ENCODE data around the gene FNBP1.

GRCh38 chr9:129891569-129891968 lies 151.4 kb downstream of the FNBP1 start:
- TF ChIP-seq TARDBP (IDR thresholded peaks at IDR 0.05) (no peak), ARNT (IDR thresholded peaks at IDR 0.05) (no peak), BHLHE40 (IDR thresholded peaks at IDR 0.05; ENCODE audit: borderline replicate concordance) (no peak), FOXM1 (IDR thresholded peaks at IDR 0.05; ENCODE audit: borderline replicate concordance) (no peak), SP1 (IDR thresholded peaks at IDR 0.05) (no peak), SUZ12 (IDR thresholded peaks at IDR 0.05) (no peak), PKNOX1 (IDR thresholded peaks at IDR 0.05) (no peak), L3MBTL2 (conservative IDR thresholded peaks at IDR 0.05) (no peak), NFRKB (IDR thresholded peaks at IDR 0.05) (no peak), FOXK2 (IDR thresholded peaks at IDR 0.05) (no peak), ELF4 (IDR thresholded peaks at IDR 0.05) (no peak), FOXA1 (IDR thresholded peaks at IDR 0.05) (no peak), CTBP1 (IDR thresholded peaks at IDR 0.05; ENCODE audit: borderline replicate concordance) (no peak), LEF1 (IDR thresholded peaks at IDR 0.05; ENCODE audit: borderline replicate concordance) (no peak)
